ENCODE data around the gene COL4A3.

The COL4A3 gene

DNA sequence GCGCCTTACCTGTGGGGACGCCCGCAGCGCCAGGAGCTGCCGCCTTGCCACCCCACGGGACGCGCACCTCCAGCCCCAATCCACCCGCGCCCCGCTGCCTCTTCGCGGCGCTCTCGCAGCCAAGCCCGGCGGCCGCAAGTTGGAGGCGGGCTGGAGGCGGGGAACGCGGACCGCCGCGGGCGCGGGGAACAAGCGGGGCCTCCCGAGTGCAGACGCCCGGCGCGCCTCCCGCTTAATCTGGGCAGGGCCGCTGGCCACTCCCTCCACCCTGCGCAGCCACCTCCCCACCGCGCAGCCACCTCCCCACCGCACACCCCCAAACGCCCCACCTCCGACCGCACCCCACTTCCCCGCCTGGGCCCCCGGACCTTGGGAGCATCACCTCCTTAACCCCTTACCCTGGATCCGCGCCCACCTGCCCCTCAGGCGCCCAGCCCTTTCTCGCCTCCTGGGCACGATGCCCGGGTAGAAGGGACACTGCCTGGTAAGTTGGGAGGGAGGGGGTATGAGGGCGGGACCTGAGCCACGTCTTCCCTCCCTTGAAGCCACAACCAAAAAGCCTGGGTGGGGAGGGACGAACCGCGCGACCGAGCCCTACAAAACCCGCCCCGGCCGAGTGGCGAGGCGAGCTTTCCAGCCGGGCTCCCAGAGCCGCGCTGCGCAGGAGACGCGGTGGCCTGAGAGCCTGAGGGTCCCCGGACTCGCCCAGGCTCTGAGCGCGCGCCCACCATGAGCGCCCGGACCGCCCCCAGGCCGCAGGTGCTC lies at the start of gene COL4A3, which contains the start of gene COL4A4:
COL4A3 (plus strand) TSS at position 627 of the 765 bp plus-strand sequence; CDS start at position 730, 103 bp downstream.
COL4A4 (minus strand) TSS at position 208 of the 765 bp plus-strand sequence. CDS start 16,722 bp downstream, outside the sequence.
- no peak for DNase-seq

- peak; percentile 61 for DNase-seq
Observed at GRCh38 chr2:227115761-227116160, 48.7 kb upstream of the COL4A3 start.

- no peak for DNase-seq
Observed at GRCh38 chr2:227117027-227117426, 47.4 kb upstream of the COL4A3 start.

DNA sequence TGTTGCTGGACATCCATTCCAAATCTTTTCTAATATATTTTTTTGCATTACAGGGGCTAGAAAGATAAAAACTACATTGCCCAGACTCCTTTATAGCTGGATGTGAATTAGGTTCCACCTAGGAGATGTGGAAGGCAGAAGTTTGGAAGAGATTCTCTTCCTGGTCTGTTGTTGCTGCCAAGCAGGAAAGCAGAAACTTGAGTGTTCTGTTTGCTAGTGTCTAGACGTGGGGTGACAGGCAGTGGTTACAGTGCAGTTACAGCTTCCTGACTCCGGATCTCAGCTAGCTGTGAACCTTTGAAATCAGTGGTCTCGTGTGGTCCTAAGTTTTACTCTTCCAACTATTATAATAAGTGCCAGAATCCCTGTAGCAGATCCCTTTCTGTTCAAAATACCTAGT lies 46.6 kb upstream of the COL4A3 start:
- DNase-seq = no peak

GRCh38 chr2:227118353-227118752 lies 46.1 kb upstream of the COL4A3 start:
- DNase-seq = no peak

DNA sequence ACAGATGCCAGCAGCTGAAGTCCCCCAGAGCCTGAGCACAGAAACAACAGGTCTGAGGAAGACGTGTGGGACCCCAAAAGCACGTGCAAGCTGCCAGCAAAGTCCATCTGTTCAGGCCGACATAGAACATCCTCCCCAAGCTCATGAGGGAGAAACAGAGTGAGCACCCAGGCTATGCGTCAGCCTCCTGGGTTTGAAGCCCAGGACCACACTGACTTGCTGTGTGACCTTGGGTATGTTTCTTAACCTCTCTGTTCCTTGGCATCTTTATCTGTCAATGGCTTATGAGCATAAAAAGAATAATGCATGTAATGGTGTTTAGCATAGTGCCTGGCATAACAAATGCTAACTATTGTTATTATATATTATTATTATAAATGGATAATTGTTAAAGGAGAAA lies 40.7 kb upstream of the COL4A3 start:
- DNase-seq = no peak

- DNase-seq = no peak
Observed at GRCh38 chr2:227124811-227125210, 39.6 kb upstream of the COL4A3 start.

- DNase-seq = no peak
Observed at GRCh38 chr2:227125506-227125905, 38.9 kb upstream of the COL4A3 start.

- no peak for DNase-seq
Observed at GRCh38 chr2:227127201-227127600, 37.2 kb upstream of the COL4A3 start.

GRCh38 chr2:227130636-227131035 lies 33.8 kb upstream of the COL4A3 start:
- DNase-seq = no peak

GRCh38 chr2:227132986-227133385 lies 31.4 kb upstream of the COL4A3 start:
- DNase-seq = no peak

DNA sequence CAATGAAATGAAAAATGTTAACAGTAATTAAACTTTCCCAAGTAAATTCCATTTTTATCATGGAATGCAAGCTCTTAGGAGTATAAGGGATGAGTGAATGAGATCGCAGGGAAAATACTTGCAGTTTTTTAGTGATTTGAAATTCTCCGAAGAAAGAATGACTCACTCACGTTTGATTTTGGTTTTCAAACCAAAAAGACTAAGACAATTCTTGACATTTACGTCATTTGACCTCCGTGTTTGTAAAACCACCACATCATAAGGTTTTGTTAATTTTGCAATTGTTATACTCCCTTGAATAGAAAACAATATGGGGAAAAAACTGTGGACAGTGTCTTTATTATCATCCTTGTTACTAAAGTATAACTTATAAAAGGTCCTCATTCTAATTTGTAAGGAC lies 29.8 kb upstream of the COL4A3 start:
- no peak for DNase-seq

- no peak for DNase-seq
Observed at GRCh38 chr2:227141301-227141700, 23.1 kb upstream of the COL4A3 start.

DNA sequence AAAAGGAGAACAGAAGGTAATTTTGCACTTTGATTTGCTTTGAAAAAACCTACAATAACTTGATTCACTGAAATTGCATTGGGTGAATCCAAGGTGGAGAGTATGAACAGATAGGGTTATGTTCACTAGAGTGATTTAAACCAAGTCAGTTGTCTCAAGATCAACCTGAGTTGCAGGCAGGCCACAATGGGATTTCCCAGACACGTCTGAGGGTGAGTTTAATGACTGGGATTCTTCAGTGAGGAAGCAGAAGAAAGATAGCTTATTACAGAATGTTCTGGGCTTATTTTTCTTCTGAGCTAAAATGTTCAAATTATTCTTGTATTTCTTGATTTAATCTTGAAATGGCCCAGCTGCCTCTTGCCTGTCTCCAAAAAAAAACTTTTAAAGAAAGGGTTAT lies 20.5 kb upstream of the COL4A3 start:
- DNase-seq = no peak

- no peak for DNase-seq
Observed at GRCh38 chr2:227146456-227146855, 18.0 kb upstream of the COL4A3 start.

GRCh38 chr2:227147023-227147422 lies 17.4 kb upstream of the COL4A3 start:
- DNase-seq = peak; percentile 67

GRCh38 chr2:227148106-227148505 lies 16.3 kb upstream of the COL4A3 start:
- no peak for DNase-seq

DNA sequence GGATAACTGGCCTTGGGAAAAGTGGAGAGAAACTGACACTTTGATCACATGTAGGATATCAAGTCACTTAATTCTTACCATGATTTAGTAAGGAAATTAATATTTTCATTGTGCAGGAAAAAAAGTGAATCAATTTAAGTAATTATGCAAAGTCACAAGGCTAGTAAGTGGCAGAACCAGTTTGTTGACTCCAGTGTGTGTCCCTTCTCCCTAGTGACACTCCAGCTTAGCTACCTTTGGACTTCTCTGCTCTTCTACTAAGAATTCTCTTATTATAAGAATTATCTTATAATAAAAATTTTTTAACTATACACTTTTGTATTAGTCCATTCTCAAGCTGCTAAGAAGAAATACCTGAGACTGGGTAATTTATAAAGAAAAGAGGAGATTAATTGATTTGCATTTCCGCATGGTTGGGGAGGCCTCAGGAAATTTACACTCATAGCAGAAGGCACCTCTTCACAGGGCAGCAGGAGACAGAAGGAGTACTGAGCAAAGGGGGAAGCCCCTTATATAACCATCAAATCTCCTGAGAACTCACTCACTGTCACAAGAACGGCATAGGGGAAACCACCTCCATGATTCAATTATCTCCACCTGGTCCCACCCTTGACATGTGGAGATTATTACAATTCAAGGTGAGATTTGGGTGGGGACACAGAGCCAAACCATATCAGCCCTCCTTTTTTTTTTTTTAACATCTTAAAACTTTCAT lies 14.0 kb upstream of the COL4A3 start:
- no peak for DNase-seq

GRCh38 chr2:227152093-227152766 lies 12.2 kb upstream of the COL4A3 start:
- DNase-seq = no peak

- DNase-seq = no peak
Observed at GRCh38 chr2:227153307-227153706, 11.1 kb upstream of the COL4A3 start.

- DNase-seq = no peak
Observed at GRCh38 chr2:227153758-227154486, 10.5 kb upstream of the COL4A3 start.

DNA sequence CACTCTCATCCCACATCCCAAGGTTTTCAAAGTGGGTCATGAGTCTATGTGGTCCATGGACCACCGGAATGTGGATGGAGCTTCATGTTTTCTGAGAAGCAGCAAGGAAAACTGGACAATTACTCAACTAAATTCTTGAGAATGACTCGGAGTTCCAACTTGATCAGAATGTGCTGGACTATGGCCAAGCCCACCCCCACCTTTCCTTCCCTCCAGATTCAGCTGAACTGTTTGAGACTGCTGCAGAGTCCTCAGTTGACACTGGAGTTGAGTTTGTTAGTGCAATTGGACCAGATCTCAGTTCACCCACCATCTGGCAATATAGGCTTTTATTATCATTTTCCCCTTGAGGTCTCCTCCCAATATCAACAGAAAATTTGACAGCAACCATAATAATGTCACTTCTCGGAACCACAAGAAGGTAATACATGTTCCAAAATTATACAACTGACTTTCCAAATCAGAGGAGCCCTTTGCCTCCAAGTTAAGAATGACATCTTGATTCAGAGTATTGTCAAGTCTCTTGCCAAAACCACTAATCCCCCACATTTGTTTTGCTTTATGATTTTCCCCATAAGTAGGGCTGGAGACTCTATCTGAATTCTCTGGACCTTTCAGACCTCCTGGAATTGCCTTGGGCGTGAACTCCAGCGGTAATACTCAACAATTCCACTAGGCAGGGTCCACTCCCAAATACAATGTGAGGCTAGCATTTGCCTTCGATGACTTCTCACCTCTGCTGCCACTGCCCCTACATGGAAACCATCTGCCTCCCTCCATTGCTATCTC lies 9.2 kb upstream of the COL4A3 start:
- DNase-seq = peak; percentile 88
